ENCODE data around the gene SMIM29.

Gene SMIM29

GRCh38 chr6:34238585-34239499 is 10.0 kb downstream of the SMIM29 start:
- DNase-seq (ENCODE audit: low read depth): no peak
- peak overlapping the region; percentile 69 for H3K4me3 ChIP-seq (ENCODE audit: low read length)
- TF ChIP-seq CTCF (IDR thresholded peaks at IDR 0.05; ENCODE audit: insufficient read depth, low read depth, low read length, missing control alignments): no peak

GRCh38 chr6:34237722-34238584 is 10.9 kb downstream of the SMIM29 start:
- peak; percentile 48 for DNase-seq (ENCODE audit: low read depth)
- no peak for TF ChIP-seq CTCF (IDR thresholded peaks at IDR 0.05; ENCODE audit: insufficient read depth, low read depth, low read length, missing control alignments)
- peak overlapping the region; percentile 69 for H3K4me3 ChIP-seq (ENCODE audit: low read length)

GRCh38 chr6:34237316-34237721 is 11.5 kb downstream of the SMIM29 start:
- peak overlapping the region; percentile 69 for H3K4me3 ChIP-seq (ENCODE audit: low read length)
- DNase-seq (ENCODE audit: low read depth): no peak

GRCh38 chr6:34236443-34237315 is 12.1 kb downstream of the SMIM29 start, which contains the start of gene HMGA1:
TSS of gene HMGA1 (plus strand) at chr6:34236873. CDS start at chr6:34240781, 3,908 bp downstream.
- TF ChIP-seq CTCF (IDR thresholded peaks at IDR 0.05; ENCODE audit: insufficient read depth, low read depth, low read length, missing control alignments): no peak
- DNase-seq (ENCODE audit: low read depth): peak; percentile 87
- H3K4me3 ChIP-seq (ENCODE audit: low read length): peak within 1 kb of the TSS; percentile 69

More at GRCh38 chr6:34237316-34237721, 11.5 kb downstream of the SMIM29 start:
- no peak for TF ChIP-seq CTCF (IDR thresholded peaks at IDR 0.05; ENCODE audit: insufficient read depth, low read depth, low read length, missing control alignments)

GRCh38 chr6:34236131-34236442 is 12.7 kb downstream of the SMIM29 start:
- H3K4me3 ChIP-seq (ENCODE audit: low read length): peak overlapping the region; percentile 59
- DNase-seq (ENCODE audit: low read depth): peak; percentile 86
- TF ChIP-seq CTCF (IDR thresholded peaks at IDR 0.05; ENCODE audit: insufficient read depth, low read depth, low read length, missing control alignments): no peak

All from epithelial cell of esophagus (primary cell).